Measurements from ENCODE around the gene CAMK1D.

The CAMK1D gene

GRCh38 chr10:12629767-12630165 lies 280.4 kb downstream of the CAMK1D start:
- DNase-seq (ENCODE audit: low read depth), result no peak

- DNase-seq (ENCODE audit: low read depth), result no peak
Measured at GRCh38 chr10:12631216-12631615, 281.9 kb downstream of the CAMK1D start.

- no peak for DNase-seq (ENCODE audit: low read depth)
Measured at GRCh38 chr10:12631787-12632562, 282.6 kb downstream of the CAMK1D start.

GRCh38 chr10:12633776-12634620 lies 284.7 kb downstream of the CAMK1D start:
- no peak for DNase-seq (ENCODE audit: low read depth)

- DNase-seq (ENCODE audit: low read depth), result no peak
Measured at GRCh38 chr10:12634621-12634931, 285.2 kb downstream of the CAMK1D start.

GRCh38 chr10:12635127-12635541 lies 285.8 kb downstream of the CAMK1D start:
- DNase-seq (ENCODE audit: low read depth), result no peak

GRCh38 chr10:12636571-12636970 lies 287.2 kb downstream of the CAMK1D start:
- DNase-seq (ENCODE audit: low read depth), result no peak

- no peak for DNase-seq (ENCODE audit: low read depth)
Measured at GRCh38 chr10:12637649-12638048, 288.3 kb downstream of the CAMK1D start.

- no peak for DNase-seq (ENCODE audit: low read depth)
Measured at GRCh38 chr10:12638103-12638502, 288.8 kb downstream of the CAMK1D start.

- DNase-seq (ENCODE audit: low read depth), result no peak
Measured at GRCh38 chr10:12638781-12639180, 289.4 kb downstream of the CAMK1D start.

- no peak for DNase-seq (ENCODE audit: low read depth)
Measured at GRCh38 chr10:12639996-12640944, 290.9 kb downstream of the CAMK1D start.

- no peak for DNase-seq (ENCODE audit: low read depth)
Measured at GRCh38 chr10:12642036-12642435, 292.7 kb downstream of the CAMK1D start.

GRCh38 chr10:12643279-12643678 lies 293.9 kb downstream of the CAMK1D start:
- DNase-seq (ENCODE audit: low read depth), result no peak

GRCh38 chr10:12644380-12645144 lies 295.2 kb downstream of the CAMK1D start:
- DNase-seq (ENCODE audit: low read depth), result no peak

GRCh38 chr10:12645449-12645848 lies 296.1 kb downstream of the CAMK1D start:
- no peak for DNase-seq (ENCODE audit: low read depth)

- no peak for DNase-seq (ENCODE audit: low read depth)
Measured at GRCh38 chr10:12649012-12649584, 299.8 kb downstream of the CAMK1D start.

GRCh38 chr10:12650122-12650521 lies 300.8 kb downstream of the CAMK1D start:
- no peak for DNase-seq (ENCODE audit: low read depth)

- DNase-seq (ENCODE audit: low read depth), result no peak
Measured at GRCh38 chr10:12650538-12651298, 301.4 kb downstream of the CAMK1D start.

- no peak for DNase-seq (ENCODE audit: low read depth)
Measured at GRCh38 chr10:12655940-12656339, 306.6 kb downstream of the CAMK1D start.

GRCh38 chr10:12656518-12657142 lies 307.3 kb downstream of the CAMK1D start:
- no peak for DNase-seq (ENCODE audit: low read depth)
